ENCODE data around the gene KLB. TPM values are rescaled to one million over a fixed set of nuclear protein-coding genes. Genes with fewer than 3 reads are reported as not detected.

KLB gene
- total RNA-seq, 1 experiment from 2014 or later = not detected

GRCh38 chr4:39415678-39416283 lies 9.1 kb downstream of the KLB start:
- H4K20me1 ChIP-seq (ENCODE audit: insufficient read depth) = no peaks in the 10 kb centered on the region
- H3K4me2 ChIP-seq (ENCODE audit: low read length) = no peak overlapping the region
- POLR2A ChIA-PET = no interaction called here
- DNase-seq (ENCODE audit: low read depth, low spot score) = no peak
- H3K9ac ChIP-seq (ENCODE audit: low read length) = no peak overlapping the region
- CTCF ChIA-PET = no interaction called here
- no TSS peak for BruUV-seq (replicated peaks)
- no peaks in the 10 kb centered on the region for H3K79me2 ChIP-seq (ENCODE audit: insufficient read depth, low read length)
- no peaks in the 10 kb centered on the region for H3K4me1 ChIP-seq (ENCODE audit: control insufficient read depth in 1 of 2, insufficient read depth in 2 of 2, low read length in 2 of 2)
- H3K36me3 ChIP-seq (ENCODE audit: control insufficient read depth in 1 of 2, insufficient read depth in 2 of 2, low read length in 2 of 2) = no peaks in the 10 kb centered on the region
- H3K27ac ChIP-seq (ENCODE audit: low read depth, low read length) = no peak overlapping the region
- H2AFZ ChIP-seq (ENCODE audit: low read depth, low read length, poor library complexity, severe bottlenecking) = no peak overlapping the region
- intact Hi-C loops (cut with micrococcal nuclease) = no loop called here
- no peak overlapping the region for H3K4me3 ChIP-seq (replicated peaks in 1 of 2; ENCODE audit: low read depth in 1 of 2, low read length in 2 of 2)
- no peaks in the 10 kb centered on the region for H3K9me3 ChIP-seq (ENCODE audit: control insufficient read depth in 1 of 2, insufficient read depth in 1 of 2, low read depth in 1 of 2, low read length in 2 of 2)
- H3K27me3 ChIP-seq (ENCODE audit: insufficient read depth, low read length) = no peaks in the 10 kb centered on the region
- no peak for ATAC-seq
- RAD21 ChIA-PET (ENCODE audit: low non-redundant PET in 1 of 2, low total read pairs in 2 of 2, uncharacterized antibody in 2 of 2, unreplicated experiment in 2 of 2) = no interaction called here
- TF ChIP-seq POLR2A (IDR thresholded peaks at IDR 0.05; ENCODE audit: borderline replicate concordance, extremely low read depth, insufficient read depth, insufficient read length) (no peak), ZFX (IDR thresholded peaks at IDR 0.05) (no peak), ZNF274 (IDR thresholded peaks at IDR 0.05; ENCODE audit: low read depth, low read length) (no peak), SP1 (IDR thresholded peaks at IDR 0.05; ENCODE audit: low read depth) (no peak), JUND (IDR thresholded peaks at IDR 0.05) (no peak), FOSL1 (IDR thresholded peaks at IDR 0.05; ENCODE audit: low read depth) (no peak)
- H3K9me2 ChIP-seq (ENCODE audit: insufficient read depth) = no peaks in the 10 kb centered on the region

- H3K9me2 ChIP-seq (ENCODE audit: insufficient read depth) = no peaks in the 10 kb centered on the region
- no peak overlapping the region for H3K4me3 ChIP-seq (replicated peaks in 1 of 2; ENCODE audit: low read depth in 1 of 2, low read length in 2 of 2)
- RAD21 ChIA-PET (ENCODE audit: low non-redundant PET in 1 of 2, low total read pairs in 2 of 2, uncharacterized antibody in 2 of 2, unreplicated experiment in 2 of 2) = no interaction called here
- no peaks in the 10 kb centered on the region for H3K9me3 ChIP-seq (ENCODE audit: control insufficient read depth in 1 of 2, insufficient read depth in 1 of 2, low read depth in 1 of 2, low read length in 2 of 2)
- no peak for DNase-seq (ENCODE audit: low read depth, low spot score)
- no peak for ATAC-seq
- POLR2A ChIA-PET = no interaction called here
- no peak for TF ChIP-seq REST (IDR thresholded peaks at IDR 0.05; ENCODE audit: low read depth)
- no peak for TF ChIP-seq SP1 (IDR thresholded peaks at IDR 0.05; ENCODE audit: low read depth)
- TF ChIP-seq ELF1 (IDR thresholded peaks at IDR 0.05; ENCODE audit: borderline replicate concordance, low read depth) = no peak
- no peak for TF ChIP-seq JUND (IDR thresholded peaks at IDR 0.05)
- TF ChIP-seq YY1 (IDR thresholded peaks at IDR 0.05; ENCODE audit: extremely low read depth, insufficient replicate concordance, low read depth, low read length) = no peak
- no peak for TF ChIP-seq ZBTB33 (IDR thresholded peaks at IDR 0.05; ENCODE audit: extremely low read depth, insufficient replicate concordance, low read length)
- TF ChIP-seq ATF3 (IDR thresholded peaks at IDR 0.05) = no peak
- no peak overlapping the region for H3K4me2 ChIP-seq (ENCODE audit: low read length)
- H3K27me3 ChIP-seq (ENCODE audit: insufficient read depth, low read length) = no peaks in the 10 kb centered on the region
- intact Hi-C loops (cut with micrococcal nuclease) = no loop called here
- no peaks in the 10 kb centered on the region for H4K20me1 ChIP-seq (ENCODE audit: insufficient read depth)
- H2AFZ ChIP-seq (ENCODE audit: low read depth, low read length, poor library complexity, severe bottlenecking) = no peak overlapping the region
- no peak overlapping the region for H3K9ac ChIP-seq (ENCODE audit: low read length)
- no peak overlapping the region for H3K27ac ChIP-seq (ENCODE audit: low read depth, low read length)
- no TSS peak for BruUV-seq (replicated peaks)
- peaks cover 0 to 6% of the 10 kb centered on the region in 2 experiments; a peak in 2 of 4 replicates for H3K4me1 ChIP-seq (ENCODE audit: control insufficient read depth in 1 of 2, insufficient read depth in 2 of 2, low read length in 2 of 2)
- H3K36me3 ChIP-seq (ENCODE audit: control insufficient read depth in 1 of 2, insufficient read depth in 2 of 2, low read length in 2 of 2) = no peaks in the 10 kb centered on the region
- CTCF ChIA-PET = no interaction called here
- no peaks in the 10 kb centered on the region for H3K79me2 ChIP-seq (ENCODE audit: insufficient read depth, low read length)
These were observed 15.5 kb downstream of the KLB start for GRCh38 chr4:39422247-39422646.

Measured in HCT116 (cell line).